Breast epithelium (tissue), 3 donors: ENCODE results near the gene ST6GALNAC4.
"Not testable (repeated sequence)": the region's sequence is repeated elsewhere in the genome, so short reads cannot be mapped to it uniquely, and the experiment has no call there.

Source experiments
- POLR2A ChIP-seq: fragments of 450-650 bp; IDR thresholded peaks from one replicate; pipeline ENCODE4 v1.6.1; 2016; ENCODE audit warnings: antibody characterized with exemption, mild to moderate bottlenecking, moderate library complexity
- POLR2AphosphoS5 ChIP-seq, 3 donors: sonication (generic); formaldehyde crosslinking; IDR thresholded peaks; one replicate each; pipeline ENCODE4 v1.6.1; 2017; ENCODE audit warnings: antibody characterized with exemption in 3 of 3

DNA sequence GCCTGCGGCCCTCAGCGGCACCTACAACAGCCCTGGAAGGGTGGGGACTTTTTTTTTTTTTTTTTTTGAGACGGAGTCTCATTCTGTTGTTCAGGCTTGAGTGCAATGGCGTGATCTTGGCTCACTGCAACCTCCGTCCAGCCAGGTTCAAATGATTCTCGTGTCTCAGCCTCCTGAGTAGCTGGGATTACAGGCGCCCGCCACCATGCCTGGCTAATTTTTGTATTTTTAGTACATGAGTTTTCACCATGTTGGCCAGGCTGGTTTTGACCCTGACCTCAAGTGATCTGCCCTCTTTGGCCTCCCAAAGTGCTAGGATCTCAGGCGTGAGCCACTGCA lies 46.7 kb downstream of the ST6GALNAC4 start:
- TF ChIP-seq POLR2AphosphoS5 (IDR thresholded peaks at IDR 0.05); POLR2A: not testable (repeated sequence)
